Tibial artery (tissue), 4 donors: ENCODE measurements around the gene APBA2.

Experiments used
- DNase-seq, 2 donors: peaks; one replicate each; pipeline ENCODE4 v3.0.0-alpha.2; 2019
- H3K27ac ChIP-seq, 2 donors: fragments of 200-600 bp; sonication (generic) in 1 of 2; 1 replicate in 1 of 2; 2 replicates in 1 of 2; pipeline ENCODE4 v1.5.1; 2018 to 2019; ENCODE audit warnings: mild to moderate bottlenecking in 1 of 2
- H3K27me3 ChIP-seq, 2 donors: fragments of 200-600 bp; sonication (generic) in 1 of 2; one replicate each; pipeline versions ENCODE4 v1.5.1 to v1.6.0; 2016 to 2019
- H3K36me3 ChIP-seq, 3 donors: fragments of 200-600 bp; sonication (generic) in 2 of 3; one replicate each; pipeline ENCODE4 v1.5.1; 2016 to 2019; ENCODE audit warnings: mild to moderate bottlenecking in 2 of 3
- H3K4me1 ChIP-seq, 4 donors: fragments of 200-600 bp; sonication (generic) in 2 of 4; 1 replicate in 3 of 4; 2 replicates in 1 of 4; pipeline ENCODE4 v1.5.1; 2016 to 2019
- H3K4me3 ChIP-seq, 2 donors: fragments of 200-600 bp; sonication (generic) in 1 of 2; 1 replicate in 1 of 2; 2 replicates in 1 of 2; pipeline ENCODE4 v1.5.1; 2018 to 2019; ENCODE audit warnings: mild to moderate bottlenecking in 2 of 2
- H3K9me3 ChIP-seq, 3 donors: fragments of 200-600 bp; sonication (generic) in 1 of 3; one replicate each; pipeline ENCODE4 v1.5.1; 2016 to 2019
- CTCF ChIP-seq, 2 experiments: fragments of 200-600 bp in 1 of 2; fragments of 450-650 bp in 1 of 2; IDR thresholded peaks; one replicate each; pipeline ENCODE4 v1.5.1; 2017 to 2019; ENCODE audit warnings: antibody characterized with exemption in 2 of 2, mild to moderate bottlenecking in 1 of 2, moderate library complexity in 1 of 2
- intact Hi-C: fragments of 100-400 bp; cut with DNase I; formaldehyde crosslinking; loops from one replicate; pipeline ENCODE4 v1.15.0; 2023; ENCODE audit warnings: low total_unique reads

Gene APBA2

GRCh38 chr15:28880680-28881079, 5.1 kb upstream of the APBA2 start:
- Histone ChIP-seq H3K36me3 (no peaks in the 10 kb centered on the region), H3K4me1 (peaks cover 0 to 5% (median 4%) of the 10 kb centered on the region in 4 donors), H3K27ac (no peak overlapping the region), H3K4me3 (no peak overlapping the region), H3K9me3 (no peaks in the 10 kb centered on the region), H3K27me3 (peaks cover 0 to 13% of the 10 kb centered on the region in 2 donors)
- TF ChIP-seq CTCF (IDR thresholded peaks at IDR 0.05), result no peak
- DNase-seq, result no peak
- intact Hi-C loops, result no loop called here

- peaks cover 0 to 18% of the 10 kb centered on the region in 2 donors for H3K27me3 ChIP-seq
- no peaks in the 10 kb centered on the region for H3K36me3 ChIP-seq
- H3K27ac ChIP-seq, result no peak overlapping the region
- no peak overlapping the region for H3K4me3 ChIP-seq
- DNase-seq, result no peak
- no peaks in the 10 kb centered on the region for H3K9me3 ChIP-seq
- intact Hi-C loops, result no loop called here
- no peak for TF ChIP-seq CTCF (IDR thresholded peaks at IDR 0.05)
- peaks cover 0 to 10% (median 7%) of the 10 kb centered on the region in 4 donors for H3K4me1 ChIP-seq
Measured at GRCh38 chr15:28881170-28881569, 4.6 kb upstream of the APBA2 start.

GRCh38 chr15:28881600-28881999, 4.2 kb upstream of the APBA2 start:
- intact Hi-C loops, result no loop called here
- Histone ChIP-seq H3K9me3 (no peaks in the 10 kb centered on the region), H3K4me1 (peaks cover 0 to 14% (median 12%) of the 10 kb centered on the region in 4 donors), H3K27me3 (peaks cover 0 to 22% of the 10 kb centered on the region in 2 donors), H3K36me3 (no peaks in the 10 kb centered on the region), H3K27ac (no peak overlapping the region), H3K4me3 (no peak overlapping the region)
- TF ChIP-seq CTCF (IDR thresholded peaks at IDR 0.05), result no peak
- no peak for DNase-seq

- H3K4me3 ChIP-seq, result no peak overlapping the region
- intact Hi-C loops, result no loop called here
- no peak for DNase-seq
- H3K4me1 ChIP-seq, result peaks cover 0 to 19% (median 14%) of the 10 kb centered on the region in 4 donors
- TF ChIP-seq CTCF (IDR thresholded peaks at IDR 0.05), result no peak
- peaks cover 0 to 33% of the 10 kb centered on the region in 2 donors for H3K27me3 ChIP-seq
- no peaks in the 10 kb centered on the region for H3K9me3 ChIP-seq
- H3K27ac ChIP-seq, result no peak overlapping the region
- H3K36me3 ChIP-seq, result no peaks in the 10 kb centered on the region
Measured at GRCh38 chr15:28884151-28884940, 1.4 kb upstream of the APBA2 start.

- DNase-seq, result no peak
- no peaks in the 10 kb centered on the region for H3K9me3 ChIP-seq
- intact Hi-C loops, result no loop called here
- peaks cover 0 to 19% (median 14%) of the 10 kb centered on the region in 4 donors for H3K4me1 ChIP-seq
- H3K36me3 ChIP-seq, result no peaks in the 10 kb centered on the region
- no peak for TF ChIP-seq CTCF (IDR thresholded peaks at IDR 0.05)
- H3K4me3 ChIP-seq, result peak overlapping the region; percentile 40 to 56
- H3K27ac ChIP-seq, result no peak overlapping the region
- H3K27me3 ChIP-seq, result peaks cover 0 to 33% of the 10 kb centered on the region in 2 donors
Measured at GRCh38 chr15:28885128-28885629, 595 bp upstream of the APBA2 start.
